ENCODE data around the gene VDR. TPM values are rescaled to one million over a fixed set of nuclear protein-coding genes. Genes with fewer than 3 reads are reported as not detected.

Gene VDR
- total RNA-seq, 4 donors from 2014 or later = 36.7 to 47.9 (median 41.2) TPM

GRCh38 chr12:47822863-47823262, 81.9 kb downstream of the VDR start:
- Histone ChIP-seq H3K36me3 (no peaks in the 10 kb centered on the region), H3K4me3 (no peak overlapping the region), H3K27ac (peak overlapping the region; percentile 97), H3K9me3 (no peaks in the 10 kb centered on the region), H3K27me3 (no peaks in the 10 kb centered on the region), H3K4me1 (peaks cover 87% of the 10 kb centered on the region)
- WGBS = 81% methylated on average over 3 of the region's 3 CpGs
- DNase-seq (ENCODE audit: low spot score in 2 of 2) = no peak
- no peak for TF ChIP-seq CTCF (IDR thresholded peaks at IDR 0.05)

GRCh38 chr12:47822401-47822800, 82.4 kb downstream of the VDR start:
- Histone ChIP-seq H3K27me3 (no peaks in the 10 kb centered on the region), H3K4me1 (peaks cover 87% of the 10 kb centered on the region), H3K36me3 (no peaks in the 10 kb centered on the region), H3K9me3 (no peaks in the 10 kb centered on the region), H3K4me3 (no peak overlapping the region), H3K27ac (peak overlapping the region; percentile 97)
- WGBS = 39% methylated on average over 2 of the region's 2 CpGs
- TF ChIP-seq POLR2AphosphoS5 (IDR thresholded peaks at IDR 0.05) = no peak
- TF ChIP-seq EP300 (IDR thresholded peaks at IDR 0.05) = no peak
- no peak for TF ChIP-seq CTCF (IDR thresholded peaks at IDR 0.05)
- no peak for TF ChIP-seq POLR2A (IDR thresholded peaks at IDR 0.05)
- no peak for DNase-seq (ENCODE audit: low spot score in 2 of 2)

GRCh38 chr12:47821346-47821706, 83.5 kb downstream of the VDR start:
- H3K4me1 ChIP-seq = peaks cover 87% of the 10 kb centered on the region
- H3K36me3 ChIP-seq = no peaks in the 10 kb centered on the region
- peak overlapping the region; percentile 97 for H3K27ac ChIP-seq
- no peaks in the 10 kb centered on the region for H3K27me3 ChIP-seq
- H3K9me3 ChIP-seq = no peaks in the 10 kb centered on the region
- WGBS = 33% methylated on average over 4 of the region's 4 CpGs
- TF ChIP-seq POLR2AphosphoS5 (IDR thresholded peaks at IDR 0.05) (no peak), POLR2A (IDR thresholded peaks at IDR 0.05) (no peak), EP300 (IDR thresholded peaks at IDR 0.05) (no peak), CTCF (IDR thresholded peaks at IDR 0.05) (no peak)
- peak overlapping the region; percentile 78 for H3K4me3 ChIP-seq
- no peak for DNase-seq (ENCODE audit: low spot score in 2 of 2)

- Histone ChIP-seq H3K27ac (peak overlapping the region; percentile 97), H3K4me1 (peaks cover 86% of the 10 kb centered on the region), H3K4me3 (peak overlapping the region; percentile 78), H3K36me3 (no peaks in the 10 kb centered on the region), H3K27me3 (no peaks in the 10 kb centered on the region), H3K9me3 (no peaks in the 10 kb centered on the region)
- WGBS = 19% methylated on average over 13 of the region's 17 CpGs
- TF ChIP-seq CTCF (IDR thresholded peaks at IDR 0.05) (no peak), EP300 (IDR thresholded peaks at IDR 0.05) (no peak), POLR2A (IDR thresholded peaks at IDR 0.05) (peak in 1 of 2 donors; percentile 53), POLR2AphosphoS5 (IDR thresholded peaks at IDR 0.05) (peak in 2 of 3 donors; percentile 14 to 53)
- peak; percentile 93 for DNase-seq (ENCODE audit: low spot score in 2 of 2)
Measured at GRCh38 chr12:47820631-47821345, 84.0 kb downstream of the VDR start.

- under 1% methylated on average over 15 of the region's 58 CpGs for WGBS
- H3K4me1 ChIP-seq = peaks cover 86% of the 10 kb centered on the region
Measured at GRCh38 chr12:47819896-47820630, 84.7 kb downstream of the VDR start, which contains the start of gene HDAC7. Gene HDAC7 (minus strand): TSS chr12:47819903. CDS start chr12:47819785, 118 bp downstream.

More at GRCh38 chr12:47819896-47820630, 84.7 kb downstream of the VDR start, which contains the start of gene HDAC7:
- Histone ChIP-seq H3K9me3 (no peaks in the 10 kb centered on the region), H3K27me3 (no peaks in the 10 kb centered on the region), H3K36me3 (no peaks in the 10 kb centered on the region), H3K27ac (peak within 1 kb of the TSS; percentile 97), H3K4me3 (peak within 1 kb of the TSS; percentile 78)
- peak; percentile 93 to 95 for DNase-seq (ENCODE audit: low spot score in 2 of 2)
- no peak for TF ChIP-seq EP300 (IDR thresholded peaks at IDR 0.05)
- peak; percentile 15 to 79 for TF ChIP-seq POLR2A (IDR thresholded peaks at IDR 0.05)
- TF ChIP-seq CTCF (IDR thresholded peaks at IDR 0.05) = no peak
- TF ChIP-seq POLR2AphosphoS5 (IDR thresholded peaks at IDR 0.05) = peak in 1 of 3 donors; percentile 42

All from suprapubic skin (tissue), 4 donors.